ENCODE results near the gene FOXO1. TPM values are rescaled to one million over a fixed set of nuclear protein-coding genes. Genes with fewer than 3 reads are reported as not detected.

The FOXO1 gene
- total RNA-seq, 2 donors from 2014 or later, result 15.7 to 26.4 TPM

GRCh38 chr13:40556453-40556852, 110.0 kb downstream of the FOXO1 start:
- Histone ChIP-seq H3K9ac (ENCODE audit: low read depth in 2 of 2, low read length in 2 of 2) (no peak overlapping the region), H3K36me3 (no peaks in the 10 kb centered on the region), H3K9me3 (no peaks in the 10 kb centered on the region), H3K27me3 (no peaks in the 10 kb centered on the region), H3K4me1 (no peaks in the 10 kb centered on the region), H3K4me3 (no peak overlapping the region), H3K27ac (no peak overlapping the region)
- intact Hi-C loops (cut with DNase I), result no loop called here
- DNase-seq, result no peak
- no peak for TF ChIP-seq CTCF (IDR thresholded peaks at IDR 0.05)

GRCh38 chr13:40553356-40553755, 113.1 kb downstream of the FOXO1 start:
- Histone ChIP-seq H3K9me3 (no peaks in the 10 kb centered on the region), H3K27me3 (no peaks in the 10 kb centered on the region), H3K36me3 (no peaks in the 10 kb centered on the region), H3K27ac (no peak overlapping the region), H3K4me3 (no peak overlapping the region), H3K9ac (ENCODE audit: low read depth in 2 of 2, low read length in 2 of 2) (no peak overlapping the region), H3K4me1 (no peaks in the 10 kb centered on the region)
- DNase-seq, result no peak
- intact Hi-C loops (cut with DNase I), result no loop called here
- TF ChIP-seq CTCF (IDR thresholded peaks at IDR 0.05), result no peak

GRCh38 chr13:40552895-40553294, 113.5 kb downstream of the FOXO1 start:
- intact Hi-C loops (cut with DNase I), result no loop called here
- no peak for DNase-seq
- Histone ChIP-seq H3K4me3 (no peak overlapping the region), H3K9me3 (no peaks in the 10 kb centered on the region), H3K27me3 (no peaks in the 10 kb centered on the region), H3K36me3 (no peaks in the 10 kb centered on the region), H3K4me1 (no peaks in the 10 kb centered on the region), H3K27ac (no peak overlapping the region), H3K9ac (ENCODE audit: low read depth in 2 of 2, low read length in 2 of 2) (no peak overlapping the region)
- no peak for TF ChIP-seq CTCF (IDR thresholded peaks at IDR 0.05)

DNA sequence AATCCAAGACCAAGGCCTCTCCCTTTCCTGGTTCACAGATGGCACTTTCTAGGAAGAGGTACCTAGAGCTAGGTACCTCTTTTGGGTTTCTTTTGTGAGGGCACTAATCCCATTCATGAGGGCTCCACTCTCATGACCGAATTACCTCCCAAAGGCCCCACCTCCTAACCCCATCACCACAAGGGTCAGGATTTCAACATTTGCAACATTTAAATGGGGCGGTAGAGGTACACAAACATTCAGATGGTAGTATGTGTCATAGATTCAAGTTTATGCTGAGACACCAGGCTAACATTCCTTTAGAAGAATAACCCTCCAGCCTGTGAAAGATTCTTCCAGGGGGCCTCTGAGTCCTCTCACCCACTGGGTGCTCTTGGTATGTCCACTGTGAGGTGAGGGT, 116.3 kb downstream of the FOXO1 start:
- intact Hi-C loops (cut with DNase I), result no loop called here
- Histone ChIP-seq H3K9ac (ENCODE audit: low read depth in 2 of 2, low read length in 2 of 2) (no peak overlapping the region), H3K4me1 (no peaks in the 10 kb centered on the region), H3K27me3 (no peaks in the 10 kb centered on the region), H3K27ac (no peak overlapping the region), H3K36me3 (no peaks in the 10 kb centered on the region), H3K9me3 (no peaks in the 10 kb centered on the region), H3K4me3 (no peak overlapping the region)
- no peak for DNase-seq
- TF ChIP-seq CTCF (IDR thresholded peaks at IDR 0.05), result no peak

GRCh38 chr13:40549500-40550094, 116.8 kb downstream of the FOXO1 start:
- no peak for DNase-seq
- H3K4me1 ChIP-seq, result no peaks in the 10 kb centered on the region
- no peak for TF ChIP-seq CTCF (IDR thresholded peaks at IDR 0.05)
- intact Hi-C loops (cut with DNase I), result no loop called here
- H3K4me3 ChIP-seq, result no peak overlapping the region
- no peak overlapping the region for H3K27ac ChIP-seq
- no peaks in the 10 kb centered on the region for H3K27me3 ChIP-seq
- no peaks in the 10 kb centered on the region for H3K9me3 ChIP-seq
- H3K36me3 ChIP-seq, result no peaks in the 10 kb centered on the region
- no peak overlapping the region for H3K9ac ChIP-seq (ENCODE audit: low read depth in 2 of 2, low read length in 2 of 2)
